DOHH2 (cell line): ENCODE results near the gene TSEN2.

Experiments
- EZH2phosphoT487 ChIP-seq: fragments of 200-600 bp; sonication (generic); IDR thresholded peaks from 2 replicates; pipeline ENCODE4 v1.6.1; 2017; ENCODE audit warnings: borderline replicate concordance, mild to moderate bottlenecking, antibody characterized with exemption, low read length, moderate library complexity, mixed read lengths
- TF ChIP-seq, protein P1 (sequence below): fragments of 200-600 bp; sonication (generic); IDR thresholded peaks from one replicate; pipeline ENCODE4 v1.5.1; 2014; ENCODE audit warnings: antibody characterized with exemption, mild to moderate bottlenecking, low read depth, low read length; ENCODE audit not compliant: poor library complexity, severe bottlenecking

DNA sequence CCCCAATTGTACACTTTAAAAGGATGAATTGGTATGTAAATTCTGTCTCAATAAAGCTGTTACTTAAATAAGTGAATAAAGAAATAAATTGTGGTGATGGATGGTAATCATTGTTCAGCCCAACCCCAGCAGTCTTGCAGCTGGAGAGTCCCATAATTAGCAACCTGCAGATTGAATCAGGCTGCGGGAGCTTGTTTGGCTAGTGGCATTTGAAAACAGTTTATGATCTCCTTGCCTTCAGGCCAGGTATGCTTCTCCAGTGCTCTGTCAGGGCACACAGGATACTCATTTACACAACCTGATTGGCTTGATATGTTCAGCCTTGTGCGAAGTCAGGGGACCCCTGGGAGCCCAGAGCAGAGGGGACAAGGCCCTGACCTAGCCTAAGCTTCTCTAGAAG is 16.5 kb upstream of the TSEN2 start:
- TF ChIP-seq, protein P1, sequence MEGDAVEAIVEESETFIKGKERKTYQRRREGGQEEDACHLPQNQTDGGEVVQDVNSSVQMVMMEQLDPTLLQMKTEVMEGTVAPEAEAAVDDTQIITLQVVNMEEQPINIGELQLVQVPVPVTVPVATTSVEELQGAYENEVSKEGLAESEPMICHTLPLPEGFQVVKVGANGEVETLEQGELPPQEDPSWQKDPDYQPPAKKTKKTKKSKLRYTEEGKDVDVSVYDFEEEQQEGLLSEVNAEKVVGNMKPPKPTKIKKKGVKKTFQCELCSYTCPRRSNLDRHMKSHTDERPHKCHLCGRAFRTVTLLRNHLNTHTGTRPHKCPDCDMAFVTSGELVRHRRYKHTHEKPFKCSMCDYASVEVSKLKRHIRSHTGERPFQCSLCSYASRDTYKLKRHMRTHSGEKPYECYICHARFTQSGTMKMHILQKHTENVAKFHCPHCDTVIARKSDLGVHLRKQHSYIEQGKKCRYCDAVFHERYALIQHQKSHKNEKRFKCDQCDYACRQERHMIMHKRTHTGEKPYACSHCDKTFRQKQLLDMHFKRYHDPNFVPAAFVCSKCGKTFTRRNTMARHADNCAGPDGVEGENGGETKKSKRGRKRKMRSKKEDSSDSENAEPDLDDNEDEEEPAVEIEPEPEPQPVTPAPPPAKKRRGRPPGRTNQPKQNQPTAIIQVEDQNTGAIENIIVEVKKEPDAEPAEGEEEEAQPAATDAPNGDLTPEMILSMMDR: no peak
- TF ChIP-seq EZH2phosphoT487: no peak
